COLO668 (cell line): Measurements from ENCODE around the gene NR3C2.

Experiments used
- DNase-seq: peaks from one replicate; lab custom pipeline; 2025; ENCODE audit not compliant: unreplicated experiment; lab: John Stamatoyannopoulos, UW

The NR3C2 gene

GRCh38 chr4:148265627-148266026 lies 176.6 kb downstream of the NR3C2 start:
- DNase-seq, result no peak

GRCh38 chr4:148263802-148264201 lies 178.4 kb downstream of the NR3C2 start:
- DNase-seq, result no peak

GRCh38 chr4:148263127-148263526 lies 179.1 kb downstream of the NR3C2 start:
- DNase-seq, result no peak

- DNase-seq, result no peak
Measured at GRCh38 chr4:148261848-148262247, 180.4 kb downstream of the NR3C2 start.

- DNase-seq, result no peak
Measured at GRCh38 chr4:148259841-148260240, 182.4 kb downstream of the NR3C2 start.

- DNase-seq, result no peak
Measured at GRCh38 chr4:148258535-148258934, 183.7 kb downstream of the NR3C2 start.

- DNase-seq, result no peak
Measured at GRCh38 chr4:148255344-148255720, 186.9 kb downstream of the NR3C2 start.

GRCh38 chr4:148254621-148255343 lies 187.4 kb downstream of the NR3C2 start:
- DNase-seq, result no peak

- DNase-seq, result no peak
Measured at GRCh38 chr4:148253768-148254167, 188.4 kb downstream of the NR3C2 start.

GRCh38 chr4:148248824-148249223 lies 193.4 kb downstream of the NR3C2 start:
- no peak for DNase-seq

- DNase-seq, result no peak
Measured at GRCh38 chr4:148245015-148245414, 197.2 kb downstream of the NR3C2 start.

- no peak for DNase-seq
Measured at GRCh38 chr4:148243837-148244236, 198.4 kb downstream of the NR3C2 start.

- DNase-seq, result no peak
Measured at GRCh38 chr4:148240241-148240640, 202.0 kb downstream of the NR3C2 start.

- no peak for DNase-seq
Measured at GRCh38 chr4:148239494-148239985, 202.7 kb downstream of the NR3C2 start.

- DNase-seq, result no peak
Measured at GRCh38 chr4:148238811-148239493, 203.3 kb downstream of the NR3C2 start.

GRCh38 chr4:148238086-148238485 lies 204.1 kb downstream of the NR3C2 start:
- no peak for DNase-seq

GRCh38 chr4:148235809-148236208 lies 206.4 kb downstream of the NR3C2 start:
- DNase-seq, result no peak

GRCh38 chr4:148229798-148230197 lies 212.4 kb downstream of the NR3C2 start:
- no peak for DNase-seq

GRCh38 chr4:148229028-148229427 lies 213.2 kb downstream of the NR3C2 start:
- no peak for DNase-seq

- DNase-seq, result no peak
Measured at GRCh38 chr4:148227147-148227546, 215.1 kb downstream of the NR3C2 start.

- no peak for DNase-seq
Measured at GRCh38 chr4:148226341-148226740, 215.9 kb downstream of the NR3C2 start.

- DNase-seq, result no peak
Measured at GRCh38 chr4:148225639-148226038, 216.6 kb downstream of the NR3C2 start.

- DNase-seq, result no peak
Measured at GRCh38 chr4:148224476-148224875, 217.7 kb downstream of the NR3C2 start.
